IMR-90 (cell line): ENCODE measurements around the gene ZBTB24. TPM values are rescaled to one million over a fixed set of nuclear protein-coding genes. Genes with fewer than 3 reads are reported as not detected.

ENCODE experiments used
- ATAC-seq: fragments of 200-7000 bp; cut with Tn5 transposase; 2 replicates; pipeline ENCODE4 v1.9.1; 2020; ENCODE audit warnings: low read depth, mild to moderate bottlenecking, moderate library complexity
- BruUV-seq: library from RNA; stranded (reverse); fragments of 400-500 nt; replicated peaks from 2 replicates; lab custom pipeline; 2021; lab: Mats Ljungman, UMichigan
- CTCF ChIA-PET: fragments of 300-600 bp; formaldehyde crosslinking; extraction: SDS; loops from one replicate; lab custom pipeline; 2021; ENCODE audit warnings: antibody characterized with exemption; lab: Yijun Ruan, JAX
- POLR2A ChIA-PET: fragments of 300-600 bp; sonication (Branson Sonifier 250); formaldehyde crosslinking; loops from one replicate; lab custom pipeline; 2022; ENCODE audit warnings: antibody characterized with exemption; ENCODE audit not compliant: unreplicated experiment; lab: Charles Lee
- DNase-seq: peaks from one replicate; pipeline ENCODE4 v3.0.0; 2013
- H2AFZ ChIP-seq: replicated peaks from 2 replicates; pipeline ENCODE3; 2013; ENCODE audit warnings: low read length, mild to moderate bottlenecking; ENCODE audit not compliant: poor library complexity
- H2AK5ac ChIP-seq: 2 replicates; pipeline ENCODE4 v1.6.1; 2013; ENCODE audit warnings: low read depth, low read length, inconsistent platforms
- H2AK9ac ChIP-seq: replicated peaks from 2 replicates; pipeline ENCODE3; 2013; ENCODE audit warnings: mild to moderate bottlenecking, low read depth, low read length, moderate library complexity; ENCODE audit not compliant: poor library complexity
- H2BK120ac ChIP-seq: 2 replicates; pipeline ENCODE4 v1.6.1; 2013; ENCODE audit warnings: low read depth, low read length, inconsistent platforms
- H2BK15ac ChIP-seq: 3 replicates; pipeline ENCODE4 v1.6.1; 2013; ENCODE audit warnings: low read depth, low read length, inconsistent platforms
- H2BK20ac ChIP-seq: 2 replicates; pipeline ENCODE4 v1.6.1; 2013; ENCODE audit warnings: low read depth, mild to moderate bottlenecking, inconsistent platforms, low read length, moderate library complexity
- H2BK5ac ChIP-seq: 2 replicates; pipeline ENCODE4 v1.6.1; 2013; ENCODE audit warnings: mild to moderate bottlenecking, low read depth, low read length, inconsistent platforms; ENCODE audit not compliant: poor library complexity, severe bottlenecking
- H3K14ac ChIP-seq: replicated peaks from 2 replicates; pipeline ENCODE4 v1.6.1; 2013; ENCODE audit warnings: low read depth, low read length, inconsistent platforms
- H3K18ac ChIP-seq: 2 replicates; pipeline ENCODE4 v1.6.1; 2013; ENCODE audit warnings: low read depth, low read length, control low read depth
- H3K23ac ChIP-seq: 2 replicates; pipeline ENCODE4 v1.6.1; 2013; ENCODE audit warnings: low read depth, low read length, inconsistent platforms
- H3K27ac ChIP-seq: 2 replicates; pipeline ENCODE4 v1.5.1; 2013; ENCODE audit warnings: mild to moderate bottlenecking, control low read depth, low read length; ENCODE audit not compliant: insufficient read depth
- H3K27me3 ChIP-seq: 2 replicates; pipeline ENCODE4 v1.6.1; 2013; ENCODE audit warnings: low read length; ENCODE audit not compliant: control insufficient read depth, insufficient read depth
- H3K36me3 ChIP-seq: 2 replicates; pipeline ENCODE4 v1.6.1; 2013; ENCODE audit warnings: low read length, mixed read lengths; ENCODE audit not compliant: control insufficient read depth, insufficient read depth
- H3K4ac ChIP-seq: 2 replicates; pipeline ENCODE4 v1.6.1; 2013; ENCODE audit warnings: low read depth, low read length, inconsistent platforms
- H3K4me1 ChIP-seq: 2 replicates; pipeline ENCODE4 v1.6.1; 2013; ENCODE audit warnings: low read length, mixed read lengths; ENCODE audit not compliant: control insufficient read depth, insufficient read depth
- H3K4me2 ChIP-seq: 2 replicates; pipeline ENCODE4 v1.6.1; 2013; ENCODE audit warnings: low read depth, mild to moderate bottlenecking, control low read depth, low read length, moderate library complexity
- H3K4me3 ChIP-seq: 2 replicates; pipeline ENCODE4 v1.5.1; 2013; ENCODE audit warnings: low read depth, mild to moderate bottlenecking, control low read depth, low read length, moderate library complexity; ENCODE audit not compliant: insufficient read depth
- H3K56ac ChIP-seq: 2 replicates; pipeline ENCODE4 v1.6.1; 2013; ENCODE audit warnings: low read length, inconsistent platforms; ENCODE audit not compliant: insufficient read depth; ENCODE audit errors: extremely low read depth
- H3K79me1 ChIP-seq, 2 experiments: 2 replicates each; pipeline ENCODE4 v1.6.1; 2013; ENCODE audit warnings: low read length in 2 of 2, inconsistent platforms in 1 of 2, low read depth in 1 of 2
- H3K9ac ChIP-seq: 2 replicates; pipeline ENCODE4 v1.6.1; 2013; ENCODE audit warnings: low read depth, low read length, control low read depth
- H3K9me1 ChIP-seq: 2 replicates; pipeline ENCODE4 v1.6.1; 2013; ENCODE audit warnings: low read length, inconsistent platforms; ENCODE audit not compliant: insufficient read depth
- H3K9me3 ChIP-seq: 2 replicates; pipeline ENCODE4 v1.6.1; 2013; ENCODE audit warnings: low read length; ENCODE audit not compliant: control insufficient read depth, insufficient read depth
- H4K20me1 ChIP-seq: 2 replicates; pipeline ENCODE4 v1.6.1; 2013; ENCODE audit warnings: low read length, inconsistent platforms; ENCODE audit not compliant: insufficient read depth
- H4K5ac ChIP-seq: 2 replicates; pipeline ENCODE4 v1.6.1; 2013; ENCODE audit warnings: mild to moderate bottlenecking, low read depth, low read length, control low read depth
- H4K8ac ChIP-seq, 2 experiments: 2 replicates each; pipeline ENCODE4 v1.6.1; 2013; ENCODE audit warnings: low read depth in 2 of 2, low read length in 2 of 2, control low read depth in 1 of 2, inconsistent platforms in 1 of 2
- H4K91ac ChIP-seq: 2 replicates; pipeline ENCODE4 v1.6.1; 2013; ENCODE audit warnings: low read depth, low read length, inconsistent platforms; ENCODE audit not compliant: insufficient read depth
- BHLHE40 ChIP-seq: fragments of 150-350 bp; IDR thresholded peaks from 2 replicates; pipeline ENCODE4 v1.6.1; 2016; ENCODE audit warnings: mild to moderate bottlenecking, low read depth, low read length
- CHD1 ChIP-seq: IDR thresholded peaks from 2 replicates; pipeline ENCODE4 v1.6.1; 2012; ENCODE audit warnings: low read depth, low read length, improper control_type of control experiment
- CTCF ChIP-seq: conservative IDR thresholded peaks from 2 replicates; pipeline ENCODE4 v1.5.1; 2012; ENCODE audit warnings: mild to moderate bottlenecking, low read depth, low read length, improper control_type of control experiment
- ELK1 ChIP-seq: fragments of 150-350 bp; IDR thresholded peaks from 2 replicates; pipeline ENCODE4 v1.6.1; 2016; ENCODE audit warnings: low read depth, mild to moderate bottlenecking, low read length, moderate library complexity, borderline replicate concordance
- MAZ ChIP-seq: IDR thresholded peaks from 2 replicates; pipeline ENCODE4 v1.6.1; 2012; ENCODE audit warnings: low read depth, mild to moderate bottlenecking, low read length, improper control_type of control experiment, moderate library complexity, borderline replicate concordance
- MXI1 ChIP-seq: IDR thresholded peaks from 2 replicates; pipeline ENCODE4 v1.6.1; 2012; ENCODE audit warnings: low read depth, mild to moderate bottlenecking, low read length, moderate library complexity, borderline replicate concordance
- NFE2L2 ChIP-seq: fragments of 150-350 bp; IDR thresholded peaks from 2 replicates; pipeline ENCODE4 v1.6.1; 2016; ENCODE audit warnings: low read depth, mild to moderate bottlenecking, low read length
- POLR2A ChIP-seq: IDR thresholded peaks from 2 replicates; pipeline ENCODE4 v1.6.1; 2012; ENCODE audit warnings: mild to moderate bottlenecking, low read depth, low read length
- RFX5 ChIP-seq: IDR thresholded peaks from 2 replicates; pipeline ENCODE4 v1.8.0; 2012; ENCODE audit warnings: low read depth, mild to moderate bottlenecking, low read length, moderate library complexity
- WGBS, 2 experiments: methylation state at CpG; one replicate each; pipeline versions ENCODE4 v1.1.5 to v1.1.7; 2013; ENCODE audit warnings: missing lambda C conversion rate in 2 of 2; ENCODE audit not compliant: insufficient read length in 1 of 2; ENCODE audit errors: extremely low coverage in 2 of 2; 5-methylcytosine and 5-hydroxymethylcytosine counted together
- dilution Hi-C: fragments of 300-500 bp; cut with HindIII; formaldehyde crosslinking; loops from one replicate; pipeline ENCODE4 v1.14.3; 2018; ENCODE audit warnings: low sequenced_read_pairs; ENCODE audit not compliant: unreplicated experiment
- in situ Hi-C: fragments of 300-500 bp; cut with MboI; formaldehyde crosslinking; loops from 3 replicates; pipeline ENCODE4 v1.14.3; 2019; ENCODE audit warnings: low sequenced_read_pairs, inconsistent platforms, mixed read lengths
- intact Hi-C: fragments of 100-400 bp; cut with micrococcal nuclease; formaldehyde crosslinking; loops from 2 replicates; pipeline ENCODE4 v1.10.0; 2022
- polyA plus RNA-seq, 3 experiments: library from polyadenylated mRNA; depleted of rRNA; stranded (reverse); fragments of >200 nt; gene quantifications; 2 replicates each; pipeline ENCODE4 v1.2.3, GENCODE V29; 2012; ENCODE audit warnings: low replicate concordance in 1 of 3
- total RNA-seq: library from RNA; depleted of rRNA; stranded (reverse); fragments of >200 nt; gene quantifications from 2 replicates; pipeline ENCODE4 v1.2.3, GENCODE V29; 2012

The ZBTB24 gene
- total and polyA plus RNA-seq, 2 of the 4 experiments (the other 2 are of a cell fraction): 2.3 to 7.9 TPM

- TF ChIP-seq ELK1 (no peak), POLR2A (no peak), MXI1 (no peak), CHD1 (no peak), BHLHE40 (no peak), NFE2L2 (no peak)
Measured at GRCh38 chr6:109531446-109531845, 48.4 kb upstream of the ZBTB24 start (continued).

DNA sequence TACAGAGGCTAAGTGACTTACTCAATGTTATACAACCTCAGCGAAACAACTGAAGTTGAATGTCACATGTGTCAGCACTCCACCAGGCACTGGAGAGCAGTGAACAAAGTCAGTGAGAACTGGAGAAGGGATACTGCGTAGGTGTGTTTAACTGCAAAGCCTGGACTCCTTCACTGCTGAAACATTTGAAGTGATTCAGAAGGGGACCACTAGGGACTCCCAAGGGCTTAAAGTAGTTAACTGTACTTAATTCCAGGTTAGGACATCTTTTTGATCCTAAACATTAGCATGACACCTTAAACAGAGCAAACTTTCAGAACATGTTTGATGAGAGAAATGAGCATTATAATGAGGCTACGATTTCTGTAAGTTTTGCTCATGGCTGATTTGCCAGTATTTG, 45.0 kb upstream of the ZBTB24 start:
- Histone ChIP-seq H3K27ac (no peak overlapping the region), H3K9ac (no peak overlapping the region), H3K9me1 (no peaks in the 10 kb centered on the region), H2AK9ac (no peak overlapping the region), H3K79me1 (no peaks in the 10 kb centered on the region), H4K91ac (no peak overlapping the region), H3K9me3 (no peaks in the 10 kb centered on the region), H2BK5ac (no peak overlapping the region), H3K18ac (no peak overlapping the region), H2AFZ (no peak overlapping the region), H4K5ac (no peak overlapping the region), H3K56ac (no peak overlapping the region), H2BK20ac (no peak overlapping the region), H3K4ac (no peak overlapping the region), H2BK120ac (no peak overlapping the region), H3K23ac (no peak overlapping the region), H3K27me3 (peaks cover 7% of the 10 kb centered on the region), H3K36me3 (no peaks in the 10 kb centered on the region), H2AK5ac (no peak overlapping the region), H4K20me1 (no peaks in the 10 kb centered on the region), H2BK15ac (no peak overlapping the region), H3K14ac (no peak overlapping the region), H3K4me3 (no peak overlapping the region), H4K8ac (no peak overlapping the region), H3K4me1 (no peaks in the 10 kb centered on the region), H3K4me2 (no peak overlapping the region)
- dilution Hi-C loops (no loop called here), intact Hi-C loops (loop anchor here (1.0 to 5.0 kb wide), 5 partner anchors 164 to 863 kb away; partner anchors contain the start of genes AK9 and FIG4), in situ Hi-C loops (loop anchor here (5.0 to 10.0 kb wide), 3 partner anchors 164 to 857 kb away; partner anchors contain the start of genes AK9 and FIG4)
- no TSS peak for BruUV-seq
- 100% methylated on average over 1 of the region's 3 CpGs; no CpG with 5 or more reads in 1 of the 2 experiments for WGBS, 2 experiments
- DNase-seq (peak; percentile 16), ATAC-seq (no peak)
- ChIA-PET CTCF (interaction anchor here (1.5 kb wide), 1 partner anchor 512 kb away, joined by 5 read pairs; no protein-coding TSS in a partner anchor), POLR2A (interaction anchor here (0.7 kb wide), 1 partner anchor 257 kb away, joined by 3 read pairs; no protein-coding TSS in a partner anchor)
- TF ChIP-seq RFX5 (no peak), ELK1 (no peak), POLR2A (no peak), CTCF (peak; percentile 25; the same call in 1 of the 2 replicates), MAZ (no peak)
